ENCODE measurements around the gene CDA.

GRCh38 chr1:20600156-20600555 lies 11.3 kb downstream of the CDA start:
- TF ChIP-seq CTCF (IDR thresholded peaks at IDR 0.05) (no peak), POLR2A (IDR thresholded peaks at IDR 0.05) (no peak)

All from thyroid gland (tissue), 4 donors.